PC-9 (cell line): ENCODE measurements around the gene TANC1.

ENCODE experiments used
- CTCF ChIP-seq: fragments of 200-600 bp; sonication (generic); conservative IDR thresholded peaks from 2 replicates; pipeline ENCODE4 v1.6.1; 2017; ENCODE audit warnings: mixed run types, antibody characterized with exemption, mild to moderate bottlenecking, moderate library complexity
- EZH2 ChIP-seq: fragments of 200-600 bp; sonication (generic); IDR thresholded peaks from 2 replicates; pipeline ENCODE4 v1.8.0; 2017; ENCODE audit warnings: antibody characterized with exemption, low read depth

- TF ChIP-seq EZH2, result no peak
- TF ChIP-seq CTCF, result no peak
Measured at GRCh38 chr2:159004849-159005248, 36.4 kb downstream of the TANC1 start.
